Ovary (tissue), 3 donors: ENCODE results near the gene OTUD6A.

Source experiments
- EP300 ChIP-seq: sonication (generic); formaldehyde crosslinking; IDR thresholded peaks from one replicate; pipeline ENCODE4 v1.6.1; 2017; ENCODE audit warnings: antibody characterized with exemption
- POLR2A ChIP-seq: fragments of 450-650 bp; IDR thresholded peaks from one replicate; pipeline ENCODE4 v1.6.1; 2017; ENCODE audit warnings: antibody characterized with exemption, mild to moderate bottlenecking, moderate library complexity
- TF ChIP-seq, protein P1 (sequence below), 3 donors: fragments of 450-650 bp in 2 of 3; fragments of 200-600 bp in 1 of 3; IDR thresholded peaks; one replicate each; pipeline versions ENCODE4 v1.5.1 to v1.8.0; 2016 to 2022; ENCODE audit warnings: antibody characterized with exemption in 3 of 3, mild to moderate bottlenecking in 1 of 3
- donor health status: DM: no; HTN: no; CAD: no.

DNA sequence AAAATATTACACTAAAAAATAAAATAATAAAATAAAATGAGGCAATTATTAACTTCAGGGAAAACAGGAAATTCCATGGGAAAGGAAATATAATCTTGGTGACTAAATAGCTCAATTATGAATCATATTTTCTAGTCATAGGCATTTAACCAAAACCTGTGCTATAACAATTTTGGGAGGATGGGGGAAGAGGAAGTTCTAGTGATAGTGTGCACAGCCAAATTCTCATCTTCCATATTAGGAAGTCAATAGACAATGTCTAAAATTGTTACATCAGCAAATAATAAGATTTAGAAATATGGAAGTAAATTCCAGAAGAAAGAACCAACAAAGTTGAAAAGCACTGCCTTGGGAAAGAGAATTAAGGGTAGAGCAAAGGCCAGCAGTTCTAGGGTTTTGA lies 15.3 kb upstream of the OTUD6A start:
- TF ChIP-seq POLR2A = no peak
- TF ChIP-seq, protein P1, sequence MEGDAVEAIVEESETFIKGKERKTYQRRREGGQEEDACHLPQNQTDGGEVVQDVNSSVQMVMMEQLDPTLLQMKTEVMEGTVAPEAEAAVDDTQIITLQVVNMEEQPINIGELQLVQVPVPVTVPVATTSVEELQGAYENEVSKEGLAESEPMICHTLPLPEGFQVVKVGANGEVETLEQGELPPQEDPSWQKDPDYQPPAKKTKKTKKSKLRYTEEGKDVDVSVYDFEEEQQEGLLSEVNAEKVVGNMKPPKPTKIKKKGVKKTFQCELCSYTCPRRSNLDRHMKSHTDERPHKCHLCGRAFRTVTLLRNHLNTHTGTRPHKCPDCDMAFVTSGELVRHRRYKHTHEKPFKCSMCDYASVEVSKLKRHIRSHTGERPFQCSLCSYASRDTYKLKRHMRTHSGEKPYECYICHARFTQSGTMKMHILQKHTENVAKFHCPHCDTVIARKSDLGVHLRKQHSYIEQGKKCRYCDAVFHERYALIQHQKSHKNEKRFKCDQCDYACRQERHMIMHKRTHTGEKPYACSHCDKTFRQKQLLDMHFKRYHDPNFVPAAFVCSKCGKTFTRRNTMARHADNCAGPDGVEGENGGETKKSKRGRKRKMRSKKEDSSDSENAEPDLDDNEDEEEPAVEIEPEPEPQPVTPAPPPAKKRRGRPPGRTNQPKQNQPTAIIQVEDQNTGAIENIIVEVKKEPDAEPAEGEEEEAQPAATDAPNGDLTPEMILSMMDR (IDR thresholded peaks at IDR 0.05) = no peak
- no peak for TF ChIP-seq EP300
